Measurements from ENCODE around the gene WFS1.

DNA sequence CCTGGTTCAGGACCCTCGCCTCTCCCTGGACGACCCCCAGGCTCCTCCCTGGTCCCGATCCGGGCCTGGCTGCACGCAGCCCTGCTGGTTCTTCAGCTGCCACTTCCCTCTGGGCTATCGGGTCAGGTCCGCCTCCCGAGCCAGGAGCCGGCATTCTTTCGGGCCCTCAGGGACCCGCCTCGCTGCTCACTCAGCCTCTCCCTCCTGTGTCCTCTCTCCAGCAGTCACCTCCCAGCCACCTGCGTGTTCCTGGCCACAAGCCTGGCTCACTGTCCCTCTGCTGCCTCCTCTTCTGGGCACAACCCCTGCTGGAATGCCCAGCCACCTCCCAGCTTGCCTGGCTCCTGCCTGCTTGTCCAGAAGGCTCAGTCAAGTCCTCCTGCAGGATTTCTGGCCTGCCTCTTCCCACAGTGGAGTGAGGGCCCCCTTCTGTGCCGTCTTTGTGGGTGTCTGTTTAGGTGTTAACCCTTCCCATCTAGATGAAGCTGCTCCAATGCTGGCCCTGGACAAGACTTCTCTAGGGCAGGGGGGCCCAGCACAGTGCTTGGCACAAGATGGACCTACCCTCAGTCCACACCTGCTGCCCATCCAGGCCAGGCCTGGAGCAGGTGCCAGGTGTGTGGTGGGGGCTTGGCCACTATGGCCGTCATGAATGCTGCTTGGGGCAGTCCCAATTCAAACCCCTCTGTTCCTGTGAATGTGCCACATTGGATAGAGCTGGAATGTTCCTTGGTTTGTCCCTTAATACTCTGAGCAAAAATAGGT lies 2.2 kb downstream of the WFS1 start:
- TF ChIP-seq POLR2AphosphoS5 (IDR thresholded peaks at IDR 0.05; ENCODE audit: low read depth, low read length) (no peak), POLR2A (IDR thresholded peaks at IDR 0.05; ENCODE audit: low read depth, low read length) (no peak)
